ENCODE results near the gene CRABP1.

DNA sequence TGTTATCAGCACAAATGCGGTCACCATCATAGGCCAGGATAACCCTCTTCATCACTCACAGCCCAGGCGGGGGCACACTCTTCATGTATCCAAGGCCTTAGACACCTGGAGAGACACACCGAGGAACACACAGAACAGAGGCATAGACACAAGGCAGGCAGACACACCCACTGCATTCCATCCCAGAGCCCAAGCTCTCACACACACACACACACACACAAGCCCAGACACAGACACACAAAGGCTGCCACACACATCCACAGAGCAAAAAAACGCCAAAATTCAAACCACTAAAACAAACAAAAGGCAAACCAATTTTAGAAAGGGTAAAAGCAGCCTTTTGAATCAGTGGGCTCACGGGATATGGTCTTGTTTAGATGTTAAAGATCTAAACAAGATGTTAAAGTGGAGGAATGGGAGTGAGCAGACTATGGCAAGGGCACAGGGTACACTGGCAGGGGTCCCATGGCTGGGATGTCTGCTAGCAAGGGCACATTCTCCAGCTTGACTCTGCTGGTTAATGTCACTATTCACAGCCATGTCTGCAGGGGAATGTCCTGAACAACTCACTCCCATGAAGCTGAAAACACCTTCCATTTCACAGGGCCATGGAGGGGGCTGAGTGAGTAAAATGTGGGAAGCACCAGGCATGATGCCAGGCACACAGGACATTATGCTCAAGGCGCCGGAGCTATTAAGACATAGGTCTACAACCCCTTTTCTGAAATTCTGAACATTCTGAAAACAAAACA is 14.9 kb upstream of the CRABP1 start:
- TF ChIP-seq, protein P1, sequence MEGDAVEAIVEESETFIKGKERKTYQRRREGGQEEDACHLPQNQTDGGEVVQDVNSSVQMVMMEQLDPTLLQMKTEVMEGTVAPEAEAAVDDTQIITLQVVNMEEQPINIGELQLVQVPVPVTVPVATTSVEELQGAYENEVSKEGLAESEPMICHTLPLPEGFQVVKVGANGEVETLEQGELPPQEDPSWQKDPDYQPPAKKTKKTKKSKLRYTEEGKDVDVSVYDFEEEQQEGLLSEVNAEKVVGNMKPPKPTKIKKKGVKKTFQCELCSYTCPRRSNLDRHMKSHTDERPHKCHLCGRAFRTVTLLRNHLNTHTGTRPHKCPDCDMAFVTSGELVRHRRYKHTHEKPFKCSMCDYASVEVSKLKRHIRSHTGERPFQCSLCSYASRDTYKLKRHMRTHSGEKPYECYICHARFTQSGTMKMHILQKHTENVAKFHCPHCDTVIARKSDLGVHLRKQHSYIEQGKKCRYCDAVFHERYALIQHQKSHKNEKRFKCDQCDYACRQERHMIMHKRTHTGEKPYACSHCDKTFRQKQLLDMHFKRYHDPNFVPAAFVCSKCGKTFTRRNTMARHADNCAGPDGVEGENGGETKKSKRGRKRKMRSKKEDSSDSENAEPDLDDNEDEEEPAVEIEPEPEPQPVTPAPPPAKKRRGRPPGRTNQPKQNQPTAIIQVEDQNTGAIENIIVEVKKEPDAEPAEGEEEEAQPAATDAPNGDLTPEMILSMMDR (IDR thresholded peaks at IDR 0.05; ENCODE audit: poor library complexity, severe bottlenecking): no peak
- no peak for TF ChIP-seq POLR2AphosphoS5 (IDR thresholded peaks at IDR 0.05)
- TF ChIP-seq TAF1 (IDR thresholded peaks at IDR 0.05; ENCODE audit: low read depth): no peak
- no peak for TF ChIP-seq EZH2 (IDR thresholded peaks at IDR 0.05; ENCODE audit: borderline replicate concordance, insufficient read depth, low read length, poor library complexity, severe bottlenecking)

Measured in neural cell (in vitro differentiated cells).